Measurements from ENCODE around the gene CDR2. TPM values are rescaled to one million over a fixed set of nuclear protein-coding genes. Genes with fewer than 3 reads are reported as not detected.

Gene CDR2
- total and polyA plus RNA-seq, 9 of the 15 experiments (the other 6 are each of a cell fraction or from before 2014, with no cell fraction given) = 4.6 to 30.3 (median 19.9) TPM

DNA sequence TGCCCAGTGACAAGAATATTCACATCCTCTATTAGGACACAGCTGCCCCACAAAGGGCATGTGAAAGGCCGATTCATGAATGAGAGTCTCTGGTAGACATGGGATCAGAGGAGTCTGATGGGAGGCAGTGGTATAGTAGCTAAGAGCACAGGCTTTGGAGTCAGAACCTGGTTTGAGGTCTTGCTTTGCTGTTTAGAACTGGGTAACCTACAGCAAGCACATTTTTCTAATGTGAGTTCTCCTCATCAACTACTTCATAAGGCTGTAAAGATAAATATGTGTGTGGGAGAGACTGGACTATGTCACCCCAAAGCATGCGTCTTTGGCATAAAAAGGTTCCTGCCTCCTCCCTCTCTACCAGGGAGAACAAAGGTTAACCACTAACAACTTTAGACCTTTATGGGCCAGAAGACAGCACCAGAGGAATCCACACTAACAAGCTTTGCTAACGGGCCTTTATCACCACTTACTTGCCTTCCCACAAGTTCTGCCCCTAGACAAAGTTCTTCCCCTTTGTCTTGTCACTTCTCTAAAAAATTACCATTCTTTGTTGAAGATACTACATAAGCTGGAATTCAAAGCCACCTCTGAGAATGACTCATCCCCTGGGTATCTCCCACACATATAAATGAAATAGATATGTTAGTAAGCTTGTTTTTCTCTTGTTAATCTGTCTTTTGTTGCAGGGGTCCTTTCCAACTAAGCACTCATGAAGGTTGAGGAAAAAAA lies 21.1 kb downstream of the CDR2 start (continued):
- TF ChIP-seq, protein P1, sequence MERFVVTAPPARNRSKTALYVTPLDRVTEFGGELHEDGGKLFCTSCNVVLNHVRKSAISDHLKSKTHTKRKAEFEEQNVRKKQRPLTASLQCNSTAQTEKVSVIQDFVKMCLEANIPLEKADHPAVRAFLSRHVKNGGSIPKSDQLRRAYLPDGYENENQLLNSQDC (CRISPR knock-in tag; IDR thresholded peaks at IDR 0.05) = no peak
- TF ChIP-seq RFX1 (IDR thresholded peaks at IDR 0.05) = no peak
- no peak for TF ChIP-seq SRSF9 (IDR thresholded peaks at IDR 0.05; ENCODE audit: borderline replicate concordance, low read depth, low read length)
- no peak for TF ChIP-seq ZNF133 (CRISPR knock-in tag; IDR thresholded peaks at IDR 0.05)
- no peak for TF ChIP-seq BRD9 (IDR thresholded peaks at IDR 0.05; ENCODE audit: low read depth, partially characterized antibody)
- no peak for TF ChIP-seq TSC22D4 (tag; IDR thresholded peaks at IDR 0.05)
- TF ChIP-seq ZNF23 (CRISPR knock-in tag; IDR thresholded peaks at IDR 0.05) = no peak
- no peak for TF ChIP-seq MCM7 (IDR thresholded peaks at IDR 0.05)
- no peak for TF ChIP-seq POLR3G (IDR thresholded peaks at IDR 0.05; ENCODE audit: extremely low read depth, insufficient read length, insufficient replicate concordance)
- TF ChIP-seq KLF1 (tag; IDR thresholded peaks at IDR 0.05) = no peak
- TF ChIP-seq NFXL1 (CRISPR knock-in tag; IDR thresholded peaks at IDR 0.05) = no peak
- TF ChIP-seq ZC3H8 (IDR thresholded peaks at IDR 0.05) = no peak
- TF ChIP-seq CC2D1A (IDR thresholded peaks at IDR 0.05) = no peak
- TF ChIP-seq, protein P2, sequence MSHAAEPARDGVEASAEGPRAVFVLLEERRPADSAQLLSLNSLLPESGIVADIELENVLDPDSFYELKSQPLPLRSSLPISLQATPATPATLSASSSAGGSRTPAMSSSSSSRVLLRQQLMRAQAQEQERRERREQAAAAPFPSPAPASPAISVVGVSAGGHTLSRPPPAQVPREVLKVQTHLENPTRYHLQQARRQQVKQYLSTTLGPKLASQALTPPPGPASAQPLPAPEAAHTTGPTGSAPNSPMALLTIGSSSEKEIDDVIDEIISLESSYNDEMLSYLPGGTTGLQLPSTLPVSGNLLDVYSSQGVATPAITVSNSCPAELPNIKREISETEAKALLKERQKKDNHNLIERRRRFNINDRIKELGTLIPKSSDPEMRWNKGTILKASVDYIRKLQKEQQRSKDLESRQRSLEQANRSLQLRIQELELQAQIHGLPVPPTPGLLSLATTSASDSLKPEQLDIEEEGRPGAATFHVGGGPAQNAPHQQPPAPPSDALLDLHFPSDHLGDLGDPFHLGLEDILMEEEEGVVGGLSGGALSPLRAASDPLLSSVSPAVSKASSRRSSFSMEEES (CRISPR knock-in tag; IDR thresholded peaks at IDR 0.05) = no peak
- TF ChIP-seq, protein P3, sequence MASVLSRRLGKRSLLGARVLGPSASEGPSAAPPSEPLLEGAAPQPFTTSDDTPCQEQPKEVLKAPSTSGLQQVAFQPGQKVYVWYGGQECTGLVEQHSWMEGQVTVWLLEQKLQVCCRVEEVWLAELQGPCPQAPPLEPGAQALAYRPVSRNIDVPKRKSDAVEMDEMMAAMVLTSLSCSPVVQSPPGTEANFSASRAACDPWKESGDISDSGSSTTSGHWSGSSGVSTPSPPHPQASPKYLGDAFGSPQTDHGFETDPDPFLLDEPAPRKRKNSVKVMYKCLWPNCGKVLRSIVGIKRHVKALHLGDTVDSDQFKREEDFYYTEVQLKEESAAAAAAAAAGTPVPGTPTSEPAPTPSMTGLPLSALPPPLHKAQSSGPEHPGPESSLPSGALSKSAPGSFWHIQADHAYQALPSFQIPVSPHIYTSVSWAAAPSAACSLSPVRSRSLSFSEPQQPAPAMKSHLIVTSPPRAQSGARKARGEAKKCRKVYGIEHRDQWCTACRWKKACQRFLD (CRISPR knock-in tag; IDR thresholded peaks at IDR 0.05) = no peak
- TF ChIP-seq ZEB2 (IDR thresholded peaks at IDR 0.05) = no peak
- TF ChIP-seq ATF7 (IDR thresholded peaks at IDR 0.05) = peak; percentile 26; the same call in 1 of the 2 replicates
- no peak for TF ChIP-seq ZNF764 (CRISPR knock-in tag; IDR thresholded peaks at IDR 0.05; ENCODE audit: low read depth)
- no peak for TF ChIP-seq FOXJ3 (CRISPR knock-in tag; IDR thresholded peaks at IDR 0.05)
- no peak for TF ChIP-seq CEBPB (tag; IDR thresholded peaks at IDR 0.05)
- no peak for TF ChIP-seq GTF2A2 (tag; IDR thresholded peaks at IDR 0.05)
- no peak for TF ChIP-seq KHSRP (IDR thresholded peaks at IDR 0.05)
- TF ChIP-seq KLF16 (IDR thresholded peaks at IDR 0.05) = peak; percentile 41
- no peak for TF ChIP-seq HIVEP1 (CRISPR knock-in tag; IDR thresholded peaks at IDR 0.05)
